ENCODE results near the gene ATP6V1E1. TPM values are rescaled to one million over a fixed set of nuclear protein-coding genes. Genes with fewer than 3 reads are reported as not detected.

The ATP6V1E1 gene
- total RNA-seq, 1 experiment from 2014 or later: 88.1 TPM

DNA sequence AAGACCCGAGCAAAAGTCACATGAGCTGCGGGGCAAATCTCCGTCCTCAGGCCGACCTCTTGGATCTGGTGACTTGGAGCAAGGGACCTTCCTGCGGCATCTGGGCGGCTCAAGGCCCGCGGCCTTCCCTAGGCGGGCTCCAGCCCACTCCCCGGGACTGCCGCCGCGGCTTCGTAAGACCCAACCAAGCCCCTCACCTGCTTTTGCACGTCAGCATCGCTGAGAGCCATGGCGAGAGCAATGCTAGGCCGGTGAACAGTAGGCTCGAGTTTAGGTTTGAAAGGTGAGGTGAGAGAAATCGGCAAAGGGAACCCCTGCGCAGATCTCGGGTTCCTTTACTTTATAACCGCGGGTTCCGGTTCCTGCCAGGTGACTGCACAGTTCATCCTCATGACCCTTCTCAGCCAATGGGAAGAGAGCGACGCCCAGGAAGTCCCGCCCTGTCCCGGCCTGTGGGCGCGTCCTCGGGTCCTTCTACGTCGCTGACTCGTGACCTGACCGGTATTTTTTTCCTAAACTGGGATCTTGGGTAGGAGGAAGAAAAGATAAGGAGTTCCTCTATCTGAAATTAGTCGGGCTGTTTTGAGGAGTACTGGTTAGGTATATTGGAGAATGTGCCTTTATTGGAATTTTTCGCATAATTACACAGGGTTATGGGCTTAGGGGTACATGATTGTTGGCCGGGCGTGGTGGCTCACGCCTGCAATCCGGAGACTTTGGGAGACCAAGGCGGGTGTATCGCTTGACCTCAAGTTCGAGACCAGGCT lies at the start of gene ATP6V1E1 (continued):
- TF ChIP-seq, protein P1, sequence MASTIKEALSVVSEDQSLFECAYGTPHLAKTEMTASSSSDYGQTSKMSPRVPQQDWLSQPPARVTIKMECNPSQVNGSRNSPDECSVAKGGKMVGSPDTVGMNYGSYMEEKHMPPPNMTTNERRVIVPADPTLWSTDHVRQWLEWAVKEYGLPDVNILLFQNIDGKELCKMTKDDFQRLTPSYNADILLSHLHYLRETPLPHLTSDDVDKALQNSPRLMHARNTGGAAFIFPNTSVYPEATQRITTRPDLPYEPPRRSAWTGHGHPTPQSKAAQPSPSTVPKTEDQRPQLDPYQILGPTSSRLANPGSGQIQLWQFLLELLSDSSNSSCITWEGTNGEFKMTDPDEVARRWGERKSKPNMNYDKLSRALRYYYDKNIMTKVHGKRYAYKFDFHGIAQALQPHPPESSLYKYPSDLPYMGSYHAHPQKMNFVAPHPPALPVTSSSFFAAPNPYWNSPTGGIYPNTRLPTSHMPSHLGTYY (CRISPR knock-in tag; IDR thresholded peaks at IDR 0.05): 0 out of 2 replicates have a peak, but pooled peaks have one; percentile 28
- peak; percentile 59; the same call in 1 of the 2 replicates for TF ChIP-seq GABPB1 (CRISPR knock-in tag; IDR thresholded peaks at IDR 0.05)
- no peak for TF ChIP-seq ZBTB21 (CRISPR knock-in tag; IDR thresholded peaks at IDR 0.05; ENCODE audit: borderline replicate concordance)
- TF ChIP-seq SP1 (CRISPR knock-in tag; conservative IDR thresholded peaks at IDR 0.05): peak; percentile 45; the same call in 1 of the 2 replicates
- no peak for TF ChIP-seq CREB1 (CRISPR knock-in tag; IDR thresholded peaks at IDR 0.05)

GRCh38 chr22:17675584-17675983 lies 47.0 kb upstream of the ATP6V1E1 start:
- CTCF ChIA-PET: no interaction called here
- no peak overlapping the region for H3K4me3 Mint-ChIP-seq
- ATAC-seq: no peak
- TF ChIP-seq, protein P2, sequence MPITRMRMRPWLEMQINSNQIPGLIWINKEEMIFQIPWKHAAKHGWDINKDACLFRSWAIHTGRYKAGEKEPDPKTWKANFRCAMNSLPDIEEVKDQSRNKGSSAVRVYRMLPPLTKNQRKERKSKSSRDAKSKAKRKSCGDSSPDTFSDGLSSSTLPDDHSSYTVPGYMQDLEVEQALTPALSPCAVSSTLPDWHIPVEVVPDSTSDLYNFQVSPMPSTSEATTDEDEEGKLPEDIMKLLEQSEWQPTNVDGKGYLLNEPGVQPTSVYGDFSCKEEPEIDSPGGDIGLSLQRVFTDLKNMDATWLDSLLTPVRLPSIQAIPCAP (CRISPR knock-in tag; IDR thresholded peaks at IDR 0.05): no peak
- no peak for TF ChIP-seq ZNF263 (CRISPR knock-in tag; IDR thresholded peaks at IDR 0.05; ENCODE audit: low read depth)
- no peak for TF ChIP-seq SOX15 (CRISPR knock-in tag; IDR thresholded peaks at IDR 0.05)
- TF ChIP-seq CREB1 (CRISPR knock-in tag; IDR thresholded peaks at IDR 0.05): no peak
- no peak for TF ChIP-seq ZNF425 (CRISPR knock-in tag; conservative IDR thresholded peaks at IDR 0.05)
- TF ChIP-seq FOXJ3 (CRISPR knock-in tag; IDR thresholded peaks at IDR 0.05; ENCODE audit: borderline replicate concordance): no peak
- no peak for TF ChIP-seq CBFB (CRISPR knock-in tag; IDR thresholded peaks at IDR 0.05; ENCODE audit: low read depth)
- TF ChIP-seq, protein P3, sequence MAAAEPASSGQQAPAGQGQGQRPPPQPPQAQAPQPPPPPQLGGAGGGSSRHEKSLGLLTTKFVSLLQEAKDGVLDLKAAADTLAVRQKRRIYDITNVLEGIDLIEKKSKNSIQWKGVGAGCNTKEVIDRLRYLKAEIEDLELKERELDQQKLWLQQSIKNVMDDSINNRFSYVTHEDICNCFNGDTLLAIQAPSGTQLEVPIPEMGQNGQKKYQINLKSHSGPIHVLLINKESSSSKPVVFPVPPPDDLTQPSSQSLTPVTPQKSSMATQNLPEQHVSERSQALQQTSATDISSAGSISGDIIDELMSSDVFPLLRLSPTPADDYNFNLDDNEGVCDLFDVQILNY (CRISPR knock-in tag; IDR thresholded peaks at IDR 0.05): no peak
- TF ChIP-seq, protein P4, sequence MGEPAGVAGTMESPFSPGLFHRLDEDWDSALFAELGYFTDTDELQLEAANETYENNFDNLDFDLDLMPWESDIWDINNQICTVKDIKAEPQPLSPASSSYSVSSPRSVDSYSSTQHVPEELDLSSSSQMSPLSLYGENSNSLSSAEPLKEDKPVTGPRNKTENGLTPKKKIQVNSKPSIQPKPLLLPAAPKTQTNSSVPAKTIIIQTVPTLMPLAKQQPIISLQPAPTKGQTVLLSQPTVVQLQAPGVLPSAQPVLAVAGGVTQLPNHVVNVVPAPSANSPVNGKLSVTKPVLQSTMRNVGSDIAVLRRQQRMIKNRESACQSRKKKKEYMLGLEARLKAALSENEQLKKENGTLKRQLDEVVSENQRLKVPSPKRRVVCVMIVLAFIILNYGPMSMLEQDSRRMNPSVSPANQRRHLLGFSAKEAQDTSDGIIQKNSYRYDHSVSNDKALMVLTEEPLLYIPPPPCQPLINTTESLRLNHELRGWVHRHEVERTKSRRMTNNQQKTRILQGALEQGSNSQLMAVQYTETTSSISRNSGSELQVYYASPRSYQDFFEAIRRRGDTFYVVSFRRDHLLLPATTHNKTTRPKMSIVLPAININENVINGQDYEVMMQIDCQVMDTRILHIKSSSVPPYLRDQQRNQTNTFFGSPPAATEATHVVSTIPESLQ (CRISPR knock-in tag; IDR thresholded peaks at IDR 0.05): no peak
- TF ChIP-seq GABPB1 (CRISPR knock-in tag; IDR thresholded peaks at IDR 0.05): no peak
- no peak overlapping the region for H3K27ac Mint-ChIP-seq
- no peaks in the 10 kb centered on the region for H3K9me3 Mint-ChIP-seq
- POLR2A ChIA-PET: no interaction called here
- H3K36me3 Mint-ChIP-seq: no peaks in the 10 kb centered on the region
- no peak for DNase-seq (ENCODE audit: low spot score)
- H3K4me1 Mint-ChIP-seq: peaks cover 19% of the 10 kb centered on the region
- H3K27me3 Mint-ChIP-seq (ENCODE audit: low read depth): no peaks in the 10 kb centered on the region

DNA sequence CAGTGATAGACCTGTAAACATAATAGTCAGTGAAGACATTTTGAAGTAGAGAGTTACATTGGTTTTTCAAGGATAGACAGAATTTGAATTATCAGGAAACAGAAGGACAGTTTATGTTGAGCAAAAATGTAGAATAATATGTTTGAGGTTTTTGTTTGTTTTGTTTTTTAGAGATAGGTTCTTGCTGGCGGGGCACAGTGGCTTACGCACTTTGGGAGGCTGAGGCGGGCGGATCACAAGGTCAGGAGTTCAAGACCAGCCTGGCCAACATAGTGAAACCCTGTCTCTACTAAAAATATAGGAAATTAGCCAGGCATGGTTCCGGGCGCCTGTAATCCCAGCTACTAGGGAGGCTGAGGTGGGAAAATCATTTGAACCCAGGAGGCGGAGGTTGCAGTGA lies 45.6 kb upstream of the ATP6V1E1 start:
- ATAC-seq (no peak), DNase-seq (ENCODE audit: low spot score) (no peak)
- peaks cover 13% of the 10 kb centered on the region for H3K4me1 Mint-ChIP-seq
- H3K9me3 Mint-ChIP-seq: no peaks in the 10 kb centered on the region
- peak overlapping the region; percentile 47; the same call in 1 of the 2 replicates for H3K27ac Mint-ChIP-seq
- no peak overlapping the region for H3K4me3 Mint-ChIP-seq
- POLR2A ChIA-PET: no interaction called here
- H3K36me3 Mint-ChIP-seq: peaks cover 4% of the 10 kb centered on the region
- CTCF ChIA-PET: interaction anchor here (0.7 kb wide), 1 partner anchor 482 kb away, joined by 3 read pairs; no protein-coding TSS in a partner anchor
- H3K27me3 Mint-ChIP-seq (ENCODE audit: low read depth): no peaks in the 10 kb centered on the region
- TF ChIP-seq FOXJ3 (CRISPR knock-in tag; IDR thresholded peaks at IDR 0.05; ENCODE audit: borderline replicate concordance): no peak
- TF ChIP-seq, protein P1 (CRISPR knock-in tag; IDR thresholded peaks at IDR 0.05): no peak
- TF ChIP-seq GRHL2 (CRISPR knock-in tag; IDR thresholded peaks at IDR 0.05; ENCODE audit: insufficient replicate concordance, severe bottlenecking): no peak
- TF ChIP-seq, protein P5, sequence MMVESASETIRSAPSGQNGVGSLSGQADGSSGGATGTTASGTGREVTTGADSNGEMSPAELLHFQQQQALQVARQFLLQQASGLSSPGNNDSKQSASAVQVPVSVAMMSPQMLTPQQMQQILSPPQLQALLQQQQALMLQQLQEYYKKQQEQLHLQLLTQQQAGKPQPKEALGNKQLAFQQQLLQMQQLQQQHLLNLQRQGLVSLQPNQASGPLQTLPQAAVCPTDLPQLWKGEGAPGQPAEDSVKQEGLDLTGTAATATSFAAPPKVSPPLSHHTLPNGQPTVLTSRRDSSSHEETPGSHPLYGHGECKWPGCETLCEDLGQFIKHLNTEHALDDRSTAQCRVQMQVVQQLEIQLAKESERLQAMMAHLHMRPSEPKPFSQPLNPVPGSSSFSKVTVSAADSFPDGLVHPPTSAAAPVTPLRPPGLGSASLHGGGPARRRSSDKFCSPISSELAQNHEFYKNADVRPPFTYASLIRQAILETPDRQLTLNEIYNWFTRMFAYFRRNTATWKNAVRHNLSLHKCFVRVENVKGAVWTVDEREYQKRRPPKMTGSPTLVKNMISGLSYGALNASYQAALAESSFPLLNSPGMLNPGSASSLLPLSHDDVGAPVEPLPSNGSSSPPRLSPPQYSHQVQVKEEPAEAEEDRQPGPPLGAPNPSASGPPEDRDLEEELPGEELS (CRISPR knock-in tag; IDR thresholded peaks at IDR 0.05): no peak
- TF ChIP-seq NR1H2 (CRISPR knock-in tag; IDR thresholded peaks at IDR 0.05): no peak
- no peak for TF ChIP-seq CREM (CRISPR knock-in tag; IDR thresholded peaks at IDR 0.05)
- no peak for TF ChIP-seq RELA (CRISPR knock-in tag; IDR thresholded peaks at IDR 0.05; ENCODE audit: borderline replicate concordance)
- TF ChIP-seq, protein P6, sequence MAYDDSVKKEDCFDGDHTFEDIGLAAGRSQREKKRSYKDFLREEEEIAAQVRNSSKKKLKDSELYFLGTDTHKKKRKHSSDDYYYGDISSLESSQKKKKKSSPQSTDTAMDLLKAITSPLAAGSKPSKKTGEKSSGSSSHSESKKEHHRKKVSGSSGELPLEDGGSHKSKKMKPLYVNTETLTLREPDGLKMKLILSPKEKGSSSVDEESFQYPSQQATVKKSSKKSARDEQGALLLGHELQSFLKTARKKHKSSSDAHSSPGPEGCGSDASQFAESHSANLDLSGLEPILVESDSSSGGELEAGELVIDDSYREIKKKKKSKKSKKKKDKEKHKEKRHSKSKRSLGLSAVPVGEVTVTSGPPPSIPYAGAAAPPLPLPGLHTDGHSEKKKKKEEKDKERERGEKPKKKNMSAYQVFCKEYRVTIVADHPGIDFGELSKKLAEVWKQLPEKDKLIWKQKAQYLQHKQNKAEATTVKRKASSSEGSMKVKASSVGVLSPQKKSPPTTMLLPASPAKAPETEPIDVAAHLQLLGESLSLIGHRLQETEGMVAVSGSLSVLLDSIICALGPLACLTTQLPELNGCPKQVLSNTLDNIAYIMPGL (CRISPR knock-in tag; IDR thresholded peaks at IDR 0.05): no peak
